ENCODE data around the gene HDAC5. TPM values are rescaled to one million over a fixed set of nuclear protein-coding genes. Genes with fewer than 3 reads are reported as not detected.

The HDAC5 gene
- total and polyA plus RNA-seq, 2 experiments from 2014 or later, result 28.5 to 98.7 TPM

DNA sequence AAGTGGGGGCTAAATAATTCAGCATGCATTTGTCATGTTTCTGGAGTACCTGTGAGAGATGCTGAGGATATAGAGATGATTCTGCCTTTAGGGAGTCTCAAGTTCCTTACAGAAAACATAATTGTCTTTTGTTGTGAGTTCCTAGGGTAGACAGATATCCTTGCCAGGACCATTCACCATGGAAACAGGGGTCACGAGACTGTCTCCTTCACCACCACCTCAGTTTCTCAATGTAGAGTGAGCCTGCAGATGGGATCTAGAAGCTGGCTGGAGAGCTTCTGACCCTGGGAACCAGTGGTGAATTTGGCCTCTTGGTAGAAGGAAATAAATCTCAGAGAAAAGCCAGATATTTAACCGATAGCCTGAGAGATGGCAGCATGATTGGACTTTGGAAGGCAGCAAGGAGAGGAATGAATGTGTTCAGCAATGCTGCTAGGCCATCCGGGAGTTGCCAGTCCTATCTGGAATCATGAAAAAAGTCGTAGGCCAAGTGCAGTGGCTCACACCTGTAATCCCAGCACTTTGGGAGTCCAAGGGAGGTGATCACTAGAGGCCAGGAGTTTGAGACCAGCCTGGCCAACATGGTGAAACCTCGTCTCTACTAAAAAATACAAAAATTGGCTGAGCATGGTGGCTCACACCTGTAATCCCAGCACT, 7.4 kb upstream of the HDAC5 start:
- WGBS, 2 experiments (ENCODE audit: low coverage in 1 of 2, low lambda C conversion rate in 2 of 2, missing lambda C conversion rate in 2 of 2), result 78 to 85% methylated on average over 5 of the region's 5 CpGs

GRCh38 chr17:44128383-44128782, 4.9 kb upstream of the HDAC5 start:
- Histone ChIP-seq H3K9me2 (ENCODE audit: insufficient read depth) (no peaks in the 10 kb centered on the region), H4K20me1 (ENCODE audit: insufficient read depth) (no peaks in the 10 kb centered on the region), H3K4me1 (ENCODE audit: insufficient read depth) (peaks cover 8% of the 10 kb centered on the region), H3K79me2 (ENCODE audit: insufficient read depth) (no peaks in the 10 kb centered on the region), H2AFZ (no peak overlapping the region), H3K4me2 (ENCODE audit: unreplicated experiment) (no peak overlapping the region), H3K9me3 (ENCODE audit: low read depth) (no peaks in the 10 kb centered on the region), H3K4me3 (no peak overlapping the region), H3K27ac (no peak overlapping the region), H3K27me3 (replicated peaks; ENCODE audit: insufficient read depth) (no peaks in the 10 kb centered on the region), H3K9ac (no peak overlapping the region), H3F3A (ENCODE audit: insufficient read depth) (0 out of 2 replicates have a peak, but pooled peaks cover 5% of the 10 kb centered on the region), H3K36me3 (ENCODE audit: low read depth) (no peaks in the 10 kb centered on the region)
- in situ Hi-C loops (cut with MboI), result no loop called here
- DNase-seq, result no peak
- no peak for TF ChIP-seq EZH2 (IDR thresholded peaks at IDR 0.05; ENCODE audit: insufficient read depth, poor library complexity, severe bottlenecking)
- TF ChIP-seq EZH2phosphoT487 (IDR thresholded peaks at IDR 0.05; ENCODE audit: insufficient read depth, low read depth), result no peak
- WGBS, 2 experiments (ENCODE audit: low coverage in 1 of 2, low lambda C conversion rate in 2 of 2, missing lambda C conversion rate in 2 of 2), result 88 to 89% methylated on average over 7 of the region's 7 CpGs

More for the DNA sequence above, 7.4 kb upstream of the HDAC5 start:
- Histone ChIP-seq H4K20me1 (ENCODE audit: insufficient read depth) (no peaks in the 10 kb centered on the region), H3K27me3 (replicated peaks; ENCODE audit: insufficient read depth) (no peaks in the 10 kb centered on the region), H3F3A (ENCODE audit: insufficient read depth) (0 out of 2 replicates have a peak, but pooled peaks cover 5% of the 10 kb centered on the region), H3K4me3 (no peak overlapping the region), H3K36me3 (ENCODE audit: low read depth) (no peaks in the 10 kb centered on the region), H3K4me2 (ENCODE audit: unreplicated experiment) (no peak overlapping the region), H3K79me2 (ENCODE audit: insufficient read depth) (no peaks in the 10 kb centered on the region), H3K4me1 (ENCODE audit: insufficient read depth) (peaks cover 8% of the 10 kb centered on the region; the same call in 1 of the 2 replicates), H3K27ac (no peak overlapping the region), H3K9me2 (ENCODE audit: insufficient read depth) (no peaks in the 10 kb centered on the region), H3K9me3 (ENCODE audit: low read depth) (no peaks in the 10 kb centered on the region), H2AFZ (no peak overlapping the region), H3K9ac (no peak overlapping the region)
- in situ Hi-C loops (cut with MboI), result no loop called here
- DNase-seq, result no peak
- TF ChIP-seq EZH2 (IDR thresholded peaks at IDR 0.05; ENCODE audit: insufficient read depth, poor library complexity, severe bottlenecking) (no peak), EZH2phosphoT487 (IDR thresholded peaks at IDR 0.05; ENCODE audit: insufficient read depth, low read depth) (no peak)

DNA sequence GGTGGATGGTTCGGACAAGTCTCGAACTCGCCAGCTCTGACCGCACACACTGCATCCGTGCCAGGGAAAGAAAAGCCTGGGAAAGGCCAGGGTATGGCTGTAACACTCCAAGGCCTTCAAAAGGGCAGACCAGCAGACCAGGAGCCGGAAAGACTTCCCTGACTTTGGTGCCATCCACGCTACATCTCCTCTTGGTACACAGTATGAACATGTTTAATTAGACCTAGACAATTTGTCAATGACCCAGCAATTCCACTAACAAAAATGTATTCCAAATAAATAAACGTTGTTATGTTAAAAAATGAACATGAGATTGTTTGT, 637 bp upstream of the HDAC5 start:
- peak overlapping the region; percentile 74 for H3K4me2 ChIP-seq (ENCODE audit: unreplicated experiment)
- H3K36me3 ChIP-seq (ENCODE audit: low read depth), result no peaks in the 10 kb centered on the region
- H3K4me3 ChIP-seq, result peak overlapping the region; percentile 78
- TF ChIP-seq EZH2phosphoT487 (IDR thresholded peaks at IDR 0.05; ENCODE audit: insufficient read depth, low read depth) (no peak), EZH2 (IDR thresholded peaks at IDR 0.05; ENCODE audit: insufficient read depth, poor library complexity, severe bottlenecking) (no peak)
- no peaks in the 10 kb centered on the region for H4K20me1 ChIP-seq (ENCODE audit: insufficient read depth)
- H3K9me2 ChIP-seq (ENCODE audit: insufficient read depth), result no peaks in the 10 kb centered on the region
- peaks cover 42% of the 10 kb centered on the region for H3K79me2 ChIP-seq (ENCODE audit: insufficient read depth)
- peaks cover 14% of the 10 kb centered on the region for H3K4me1 ChIP-seq (ENCODE audit: insufficient read depth)
- in situ Hi-C loops (cut with MboI), result no loop called here
- peak overlapping the region; percentile 75 for H2AFZ ChIP-seq
- peak overlapping the region; percentile 98 for H3K27ac ChIP-seq
- 2 to 9% methylated on average over 4 to 8 of the region's 8 CpGs for WGBS, 2 experiments (ENCODE audit: low coverage in 1 of 2, low lambda C conversion rate in 2 of 2, missing lambda C conversion rate in 2 of 2)
- H3K9me3 ChIP-seq (ENCODE audit: low read depth), result no peaks in the 10 kb centered on the region
- peak overlapping the region; percentile 94 for H3K9ac ChIP-seq
- H3F3A ChIP-seq (ENCODE audit: insufficient read depth), result no peaks in the 10 kb centered on the region
- H3K27me3 ChIP-seq (replicated peaks; ENCODE audit: insufficient read depth), result no peaks in the 10 kb centered on the region
- DNase-seq, result no peak

- H3K9me2 ChIP-seq (ENCODE audit: insufficient read depth), result no peaks in the 10 kb centered on the region
- 4% methylated on average over 22 to 27 of the region's 32 CpGs for WGBS, 2 experiments (ENCODE audit: low coverage in 1 of 2, low lambda C conversion rate in 2 of 2, missing lambda C conversion rate in 2 of 2)
- H3K9ac ChIP-seq, result peak overlapping the region; percentile 94
- no peak for DNase-seq
- peak overlapping the region; percentile 78 for H3K4me3 ChIP-seq
- peak overlapping the region; percentile 89 for H3K4me2 ChIP-seq (ENCODE audit: unreplicated experiment)
- H3K27me3 ChIP-seq (replicated peaks; ENCODE audit: insufficient read depth), result no peaks in the 10 kb centered on the region
- TF ChIP-seq EZH2 (IDR thresholded peaks at IDR 0.05; ENCODE audit: insufficient read depth, poor library complexity, severe bottlenecking) (no peak), EZH2phosphoT487 (IDR thresholded peaks at IDR 0.05; ENCODE audit: insufficient read depth, low read depth) (no peak)
- no peaks in the 10 kb centered on the region for H3K9me3 ChIP-seq (ENCODE audit: low read depth)
- no peaks in the 10 kb centered on the region for H4K20me1 ChIP-seq (ENCODE audit: insufficient read depth)
- H3F3A ChIP-seq (ENCODE audit: insufficient read depth), result no peaks in the 10 kb centered on the region
- H3K4me1 ChIP-seq (ENCODE audit: insufficient read depth), result peaks cover 14% of the 10 kb centered on the region
- no peaks in the 10 kb centered on the region for H3K36me3 ChIP-seq (ENCODE audit: low read depth)
- H3K79me2 ChIP-seq (ENCODE audit: insufficient read depth), result peaks cover 54% of the 10 kb centered on the region
- in situ Hi-C loops (cut with MboI), result no loop called here
- H2AFZ ChIP-seq, result peak overlapping the region; percentile 48
- H3K27ac ChIP-seq, result peak overlapping the region; percentile 98
These were observed 555 bp downstream of the HDAC5 start for GRCh38 chr17:44122816-44123355.
